Stimulated activated CD8-positive, alpha-beta memory T cell treated with anti-CD3 and anti-CD28 coated beads, Interleukin-12 subunit alpha, Interleukin-12 subunit beta, amount 100 ng/mL, for 1 hour (primary cell): ENCODE results near the gene ANKRD34C.
A peak's percentile ranks its signal among the peaks of the same experiment; 100 is the strongest.
"Not testable (repeated sequence)": the region's sequence is repeated elsewhere in the genome, so short reads cannot be mapped to it uniquely, and the experiment has no call there.

Experiments
- DNase-seq: peaks from one replicate; pipeline ENCODE4 v3.0.0-alpha.2; 2020; ENCODE audit warnings: low read depth

ANKRD34C gene

DNA sequence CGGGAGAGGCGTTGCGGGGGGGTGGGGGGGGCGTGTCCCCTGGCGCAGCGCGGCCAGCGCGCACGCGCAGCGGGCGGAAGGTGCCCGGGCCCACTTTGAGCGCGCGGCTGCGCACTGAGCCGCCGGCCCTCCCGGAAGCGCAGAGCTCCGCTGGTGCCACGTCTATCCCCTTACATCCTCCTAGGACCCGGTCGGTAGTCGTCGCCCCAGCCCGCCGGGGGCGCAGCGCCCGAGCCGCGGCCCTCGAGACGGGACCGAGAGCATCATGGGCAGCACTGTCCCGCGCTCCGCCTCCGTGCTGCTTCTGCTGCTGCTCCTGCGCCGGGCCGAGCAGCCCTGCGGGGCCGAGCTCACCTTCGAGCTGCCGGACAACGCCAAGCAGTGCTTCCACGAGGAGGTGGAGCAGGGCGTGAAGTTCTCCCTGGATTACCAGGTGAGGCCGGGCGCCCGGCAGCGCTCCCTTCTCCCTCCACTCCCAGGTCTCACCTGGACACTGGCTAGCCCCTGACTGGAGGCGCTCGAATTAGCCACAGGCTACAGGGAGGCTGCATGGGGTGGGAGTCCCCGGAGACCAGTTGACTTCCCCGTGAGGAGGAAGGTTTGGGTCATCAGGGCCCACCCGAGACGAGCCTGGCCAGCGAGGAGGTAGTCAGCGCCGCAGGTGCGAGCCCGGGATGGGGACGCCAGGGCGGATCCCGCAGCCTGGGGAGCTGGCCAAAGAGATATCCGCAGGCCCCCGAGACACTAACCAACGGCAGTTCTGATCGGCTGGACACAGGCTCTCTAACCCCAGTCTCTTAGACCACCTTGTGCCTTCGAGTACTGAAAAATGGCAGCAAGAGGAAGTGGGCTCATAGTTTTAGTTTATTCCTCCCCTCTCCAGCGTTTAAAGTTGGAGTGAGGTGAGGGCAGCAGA lies 28.7 kb downstream of the ANKRD34C start, which contains the start of gene TMED3:
Gene TMED3 (plus strand): TSS at position 128 of the 916 bp plus-strand sequence. CDS start 138 bp downstream, at position 266.
- peak; percentile 60 for DNase-seq

DNA sequence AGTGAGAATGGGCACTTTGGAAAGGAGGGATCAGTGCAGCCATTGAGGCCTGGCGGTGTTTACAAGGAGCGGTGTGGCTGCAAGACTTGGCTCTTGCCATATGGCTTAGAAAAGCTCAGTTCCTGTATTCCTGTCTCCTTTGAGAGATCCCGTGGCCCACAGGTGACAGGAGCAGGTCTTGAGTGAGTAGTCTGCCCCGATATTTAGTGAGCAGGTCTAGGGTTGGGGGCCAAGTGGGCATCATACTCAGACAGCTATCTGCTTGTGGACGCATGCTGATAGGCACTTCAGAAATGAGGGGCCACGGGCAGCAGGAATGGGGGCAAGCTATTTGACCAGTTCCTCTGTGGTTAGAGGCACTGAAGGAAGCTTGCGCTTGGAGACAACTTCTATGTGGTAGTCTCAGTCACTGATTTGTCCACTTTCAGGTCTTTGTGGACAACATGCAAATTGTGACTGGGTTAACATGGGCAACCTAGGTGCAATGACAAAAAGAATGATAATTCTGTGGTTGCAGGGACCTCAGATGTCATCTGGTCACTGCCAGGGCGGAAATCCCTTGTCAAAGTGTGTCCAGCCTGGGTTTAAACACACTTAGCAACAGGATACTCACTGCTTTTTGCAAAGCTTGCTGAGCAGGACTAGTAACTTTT lies 29.5 kb downstream of the ANKRD34C start:
- DNase-seq: no peak

DNA sequence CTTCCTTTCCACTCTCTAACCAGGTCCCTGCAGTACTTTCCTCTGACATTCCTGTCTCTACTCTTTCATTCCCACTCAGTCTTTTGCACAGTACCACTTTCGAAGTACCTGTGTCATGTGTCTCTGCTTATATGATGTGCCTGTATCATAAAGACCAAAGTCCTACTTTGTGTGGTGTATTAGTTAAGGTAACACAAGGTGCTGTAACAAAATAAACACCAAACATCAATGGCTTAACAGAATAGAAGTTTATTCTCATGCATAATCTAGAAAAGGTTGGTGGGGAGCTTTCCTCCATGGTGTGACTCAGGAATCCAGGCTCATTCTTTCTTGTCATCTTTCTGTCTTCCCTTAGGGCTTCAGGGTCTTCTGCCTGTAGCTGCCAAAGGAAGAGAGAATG lies 31.7 kb downstream of the ANKRD34C start:
- no peak for DNase-seq

DNA sequence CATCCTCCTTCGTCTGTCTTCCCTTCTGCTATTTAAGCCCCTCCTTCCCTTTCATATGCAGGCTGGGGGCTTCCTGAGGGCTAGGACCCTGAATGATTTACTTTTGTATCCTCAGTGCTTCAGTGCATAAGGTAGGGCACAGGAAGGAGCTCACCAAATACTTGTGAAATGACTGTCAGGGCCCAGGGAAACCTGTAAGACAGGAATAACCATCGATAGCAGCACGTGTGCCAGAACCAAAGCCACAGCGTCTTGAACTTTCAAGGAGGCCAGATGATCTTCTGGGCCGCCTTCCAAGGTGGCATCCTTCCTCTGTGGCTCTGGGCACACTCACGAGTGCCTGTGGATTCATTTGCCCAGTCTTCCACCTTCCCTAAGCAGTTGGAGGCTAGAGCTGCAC lies 32.3 kb downstream of the ANKRD34C start:
- DNase-seq: no peak

DNA sequence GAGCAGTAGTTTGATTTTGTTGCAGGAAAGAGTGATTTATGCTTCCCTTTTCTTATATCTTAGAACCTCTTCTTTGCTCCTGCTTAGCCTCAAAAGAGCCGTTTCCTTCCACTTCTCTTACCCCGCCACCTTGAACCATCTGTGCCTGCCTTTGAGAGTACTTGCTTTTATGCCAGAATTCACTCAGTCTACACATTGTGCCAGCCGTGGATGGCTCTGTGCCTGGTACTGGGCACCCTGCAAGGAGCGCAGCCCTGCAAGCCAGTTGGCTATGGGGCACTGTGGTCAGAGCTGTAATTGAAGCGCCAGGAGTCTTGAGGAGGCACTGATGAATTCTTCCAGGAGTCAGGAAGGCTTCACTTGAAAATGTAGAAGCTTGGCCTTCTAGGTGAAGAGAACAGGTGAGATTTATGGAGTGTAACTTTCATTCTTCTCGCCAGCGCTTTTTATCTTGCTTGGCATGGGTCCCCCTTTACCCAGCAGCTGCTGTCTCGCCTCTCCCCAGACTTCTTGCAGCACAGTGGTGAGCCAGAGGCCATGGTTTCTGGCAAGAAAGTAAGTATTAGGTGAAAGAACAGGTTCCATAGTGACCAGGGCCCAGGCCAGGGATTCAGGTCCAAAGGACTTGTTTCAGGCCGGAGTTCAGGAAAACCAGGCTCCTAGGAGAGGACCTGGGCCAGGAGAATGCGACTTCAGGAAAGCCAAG lies 33.3 kb downstream of the ANKRD34C start:
- no peak for DNase-seq

DNA sequence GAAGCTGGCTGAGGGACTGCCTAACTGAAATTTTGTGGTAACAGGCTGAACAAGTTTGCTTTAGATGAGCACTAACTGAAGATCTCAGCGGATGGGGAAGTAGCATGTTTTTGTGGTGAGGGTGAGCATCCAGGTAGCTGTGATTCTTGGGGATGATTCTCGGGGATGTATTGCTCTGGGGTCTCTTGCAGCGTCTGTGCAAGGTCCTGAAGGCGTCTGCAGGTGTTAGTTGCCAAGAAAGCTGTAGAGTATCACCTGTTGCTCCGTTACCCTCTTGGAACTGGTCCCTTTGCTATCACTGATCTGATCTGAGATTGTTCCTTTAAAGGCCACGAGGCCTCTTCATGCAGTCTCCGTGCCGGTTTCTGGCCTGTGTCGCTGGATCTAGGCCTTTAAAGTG lies 34.3 kb downstream of the ANKRD34C start:
- no peak for DNase-seq

DNA sequence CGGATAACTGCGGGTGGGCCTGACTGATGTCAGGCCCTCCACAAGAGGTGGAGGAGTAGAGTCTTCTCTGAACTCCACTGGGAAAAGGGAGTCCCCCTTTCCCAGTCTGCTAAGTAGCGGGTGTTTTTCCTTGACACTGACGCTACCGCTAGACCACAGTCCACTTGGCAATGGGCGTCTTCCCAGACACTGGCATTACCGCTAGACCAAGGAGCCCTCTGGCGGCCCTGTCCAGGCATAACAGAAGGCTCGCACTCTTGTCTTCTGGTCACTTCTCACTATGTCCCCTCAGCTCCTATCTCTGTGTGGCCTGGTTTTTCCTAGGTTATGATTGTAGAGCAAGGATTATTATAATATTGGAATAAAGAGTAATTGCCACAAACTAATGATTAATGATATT lies 37.5 kb downstream of the ANKRD34C start:
- not testable (repeated sequence) for DNase-seq

DNA sequence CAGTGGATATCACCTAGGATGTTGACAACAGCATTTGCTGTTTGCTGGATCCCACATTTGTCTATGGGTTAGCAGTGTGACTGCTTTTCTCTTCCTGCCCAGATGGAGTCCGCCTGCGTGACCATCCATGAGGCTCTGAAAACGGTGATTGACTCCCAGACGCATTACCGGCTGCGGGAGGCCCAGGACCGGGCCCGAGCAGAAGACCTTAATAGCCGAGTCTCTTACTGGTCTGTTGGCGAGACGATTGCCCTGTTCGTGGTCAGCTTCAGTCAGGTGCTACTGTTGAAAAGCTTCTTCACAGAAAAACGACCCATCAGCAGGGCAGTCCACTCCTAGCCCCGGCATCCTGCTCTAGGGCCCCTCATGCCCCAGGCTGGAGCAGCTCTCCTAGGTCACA lies 39.4 kb downstream of the ANKRD34C start:
- no peak for DNase-seq

DNA sequence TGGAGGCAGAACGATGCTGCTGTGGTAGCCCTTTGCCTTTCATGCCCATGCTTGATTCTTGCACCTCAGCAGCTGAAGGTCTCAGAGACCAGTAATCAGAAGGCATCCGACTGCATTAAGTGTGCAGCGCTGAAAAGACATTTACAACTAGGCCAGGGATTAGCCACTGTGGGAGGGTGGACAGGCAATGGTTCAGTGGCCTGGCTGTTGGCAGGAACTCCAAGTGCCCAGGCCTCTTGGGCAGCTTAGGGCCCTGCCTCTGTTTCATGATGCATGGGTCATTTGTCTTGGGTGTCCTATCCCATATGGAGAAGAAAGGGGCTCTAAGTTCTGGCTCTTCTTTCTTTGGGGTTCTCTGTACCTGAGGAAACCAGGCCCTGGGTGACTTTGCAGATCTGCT lies 39.8 kb downstream of the ANKRD34C start:
- DNase-seq: no peak

DNA sequence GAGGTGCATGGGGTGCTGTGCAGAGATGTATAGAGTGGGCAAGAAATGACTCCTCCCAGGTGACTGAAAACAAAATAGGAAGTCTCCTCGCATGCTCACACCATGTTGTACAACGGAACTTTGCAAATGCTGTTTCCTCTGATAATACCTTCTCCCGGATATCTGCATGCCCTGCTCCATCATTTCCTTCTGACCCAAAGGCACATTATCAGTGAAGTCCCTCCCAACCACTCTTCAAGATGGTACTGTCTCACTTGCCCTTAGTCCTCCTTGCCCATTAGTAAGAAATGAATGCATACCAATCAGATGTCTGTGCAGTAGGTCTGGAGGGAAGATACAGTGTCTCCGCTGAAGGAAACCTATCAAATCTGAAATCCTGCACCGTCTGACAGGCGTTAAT lies 40.4 kb downstream of the ANKRD34C start:
- no peak for DNase-seq

DNA sequence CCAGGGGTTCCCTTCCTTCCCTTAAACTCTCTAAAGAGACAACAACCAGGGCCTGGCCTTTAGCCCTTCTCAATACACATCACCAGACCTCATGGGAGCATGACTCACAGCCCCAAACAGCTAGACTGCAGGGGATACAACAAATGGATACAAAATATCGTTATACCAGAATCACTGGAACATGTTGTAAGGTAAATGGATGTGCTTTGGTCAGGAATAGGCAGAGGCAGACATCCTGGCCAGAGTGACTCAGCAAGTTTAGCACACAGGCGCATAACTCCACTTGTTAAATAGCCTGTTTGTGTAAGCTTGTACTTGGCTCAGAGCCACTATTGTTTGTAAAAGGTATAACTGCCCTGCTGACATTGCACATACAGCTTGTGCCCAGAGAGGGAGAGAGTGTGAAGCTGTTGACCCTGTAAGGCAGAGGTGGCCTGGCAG lies 46.7 kb downstream of the ANKRD34C start:
- DNase-seq: no peak
